NCI-H82 treated with DMSO at 0.1 percent for 48 hours (cell line): Measurements from ENCODE around the gene AGPS.
"Not testable (repeated sequence)": the region's sequence is repeated elsewhere in the genome, so short reads cannot be mapped to it uniquely, and the experiment has no call there.

Experiments
- DNase-seq: peaks from one replicate; lab custom pipeline; 2025; ENCODE audit not compliant: unreplicated experiment; lab: John Stamatoyannopoulos, UW

The AGPS gene

DNA sequence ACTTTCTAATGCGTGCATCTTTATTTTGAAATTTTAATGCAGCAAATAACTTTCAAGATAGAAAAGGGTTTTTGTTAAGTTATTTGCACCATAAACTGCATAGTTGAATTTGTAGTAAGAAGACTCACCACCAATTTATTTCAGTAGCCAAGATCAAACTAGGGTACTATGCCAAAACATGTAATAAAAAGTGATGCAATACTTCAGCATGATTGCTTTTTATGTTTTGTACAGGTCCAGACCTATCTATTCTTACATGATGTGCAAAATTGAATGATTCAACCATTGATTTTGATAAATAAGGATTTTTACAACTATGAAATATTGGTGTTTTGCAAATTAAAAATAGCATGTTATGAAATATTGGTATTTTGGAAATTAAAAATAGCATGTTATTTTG is 26.7 kb downstream of the AGPS start:
- no peak for DNase-seq

DNA sequence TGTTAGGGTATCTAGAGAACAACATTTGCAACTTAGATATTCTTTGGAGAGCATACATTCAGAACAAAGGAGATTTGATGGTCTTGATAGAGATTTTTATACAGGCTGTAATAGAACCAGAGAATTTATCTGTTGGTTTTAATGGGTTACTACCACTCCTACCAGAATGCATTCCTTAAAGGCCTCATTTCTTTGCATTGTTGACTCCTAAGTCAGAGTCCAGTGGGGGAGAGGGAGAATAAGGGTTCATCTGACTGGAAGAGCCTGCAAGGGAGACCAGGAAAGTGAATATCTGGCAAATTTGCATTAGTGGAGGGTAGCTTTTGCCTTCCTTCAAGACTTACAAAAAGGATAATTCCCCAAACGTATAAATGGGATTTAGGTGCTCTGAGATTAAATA is 29.7 kb downstream of the AGPS start:
- no peak for DNase-seq

- not testable (repeated sequence) for DNase-seq
Measured at GRCh38 chr2:177424120-177424519, 31.5 kb downstream of the AGPS start.

- DNase-seq: not testable (repeated sequence)
Measured at GRCh38 chr2:177424620-177425019, 32.0 kb downstream of the AGPS start.

GRCh38 chr2:177427316-177427715 is 34.7 kb downstream of the AGPS start:
- no peak for DNase-seq

DNA sequence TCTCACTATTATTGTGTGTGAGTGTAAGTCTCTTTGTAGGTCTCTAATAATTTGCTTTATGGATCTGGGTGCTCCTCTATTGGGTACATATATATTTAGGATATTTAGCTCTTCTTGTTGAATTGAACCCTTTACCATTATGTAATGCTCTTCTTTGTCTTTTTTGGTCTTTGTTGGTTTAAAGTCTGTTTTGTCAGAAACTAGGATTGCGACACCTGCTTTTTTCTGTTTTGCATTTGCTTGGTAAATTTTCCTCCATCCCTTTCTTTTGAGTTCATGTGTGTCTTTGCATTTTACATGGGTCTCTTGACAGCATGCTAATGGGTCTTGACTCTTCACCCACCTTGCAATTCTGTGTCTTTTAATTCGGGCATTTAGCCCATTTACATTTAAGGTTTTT is 35.4 kb downstream of the AGPS start:
- DNase-seq: not testable (repeated sequence)

DNA sequence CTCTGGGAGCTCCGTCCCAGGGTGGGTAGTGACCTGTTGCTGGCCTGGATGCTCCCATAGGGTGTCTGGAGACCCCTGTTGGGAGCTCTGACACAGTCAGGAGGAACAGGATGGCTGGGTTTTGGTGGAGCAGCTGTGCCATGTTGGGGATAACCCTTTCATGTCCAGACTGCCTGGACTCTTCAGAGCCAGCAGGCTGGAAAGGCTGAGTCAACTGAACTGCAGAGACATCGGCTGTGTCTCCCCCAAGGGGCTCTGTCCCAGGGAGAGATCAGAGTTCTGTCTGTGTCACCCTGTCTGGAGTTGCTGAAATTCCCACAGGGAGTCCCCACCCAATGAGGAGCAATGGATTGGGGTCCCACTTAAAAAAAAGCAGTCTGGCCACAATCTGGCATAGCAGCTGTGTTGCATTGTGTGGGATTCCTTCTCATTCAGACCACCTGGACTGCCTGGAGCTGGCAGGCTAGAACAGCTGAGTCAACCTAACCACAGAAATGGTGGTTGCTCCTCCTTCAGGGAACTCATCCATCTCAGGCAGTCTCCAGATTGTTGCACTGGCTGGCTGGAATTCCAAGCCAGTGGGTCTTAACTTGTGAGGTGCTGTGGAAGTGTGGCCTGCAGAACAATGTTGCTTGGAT is 37.2 kb downstream of the AGPS start:
- no peak for DNase-seq

DNA sequence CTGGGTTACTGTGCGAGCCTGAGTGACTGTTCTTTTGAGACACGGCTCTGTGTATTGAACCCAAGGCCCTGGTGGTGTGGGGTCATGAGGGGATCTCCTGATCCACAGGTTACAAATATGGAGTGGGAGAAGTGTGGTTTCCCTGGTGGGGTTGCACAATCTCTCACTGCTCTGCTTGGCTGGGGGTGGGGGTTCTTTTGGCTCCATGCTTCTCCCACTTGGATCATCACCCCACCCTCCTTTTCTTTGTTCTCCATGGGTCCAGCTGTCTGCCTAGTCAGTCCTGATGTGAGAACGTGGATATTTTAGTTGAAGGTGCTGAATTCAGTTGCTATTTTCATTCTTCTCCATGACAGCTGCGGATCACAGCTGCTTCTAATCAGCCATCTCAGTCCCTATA is 37.8 kb downstream of the AGPS start:
- DNase-seq: no peak

GRCh38 chr2:177431111-177431725 is 38.6 kb downstream of the AGPS start:
- not testable (repeated sequence) for DNase-seq

- no peak for DNase-seq
Measured at GRCh38 chr2:177432703-177433102, 40.1 kb downstream of the AGPS start.

DNA sequence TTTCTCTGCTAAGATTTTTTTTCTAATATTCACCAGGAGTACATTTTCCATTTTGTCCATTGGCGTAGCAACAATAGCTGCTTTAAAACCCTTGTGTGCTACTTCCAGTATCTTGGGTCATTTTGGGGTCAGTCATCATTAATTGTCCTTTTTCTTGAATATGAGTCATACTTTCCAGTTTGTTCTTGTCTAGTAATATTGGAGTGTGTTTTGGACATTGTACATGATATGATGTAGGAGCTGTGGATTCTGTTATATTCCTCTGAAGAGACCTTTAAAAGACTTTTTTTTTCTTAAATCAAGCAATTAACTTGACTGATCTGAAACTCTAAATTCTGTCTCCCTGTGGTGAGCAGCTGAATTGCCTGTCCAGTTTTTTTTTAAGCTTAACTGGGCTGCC is 40.8 kb downstream of the AGPS start:
- no peak for DNase-seq

- no peak for DNase-seq
Measured at GRCh38 chr2:177434475-177434874, 41.9 kb downstream of the AGPS start.

- no peak for DNase-seq
Measured at GRCh38 chr2:177445200-177445599, 52.6 kb downstream of the AGPS start.

DNA sequence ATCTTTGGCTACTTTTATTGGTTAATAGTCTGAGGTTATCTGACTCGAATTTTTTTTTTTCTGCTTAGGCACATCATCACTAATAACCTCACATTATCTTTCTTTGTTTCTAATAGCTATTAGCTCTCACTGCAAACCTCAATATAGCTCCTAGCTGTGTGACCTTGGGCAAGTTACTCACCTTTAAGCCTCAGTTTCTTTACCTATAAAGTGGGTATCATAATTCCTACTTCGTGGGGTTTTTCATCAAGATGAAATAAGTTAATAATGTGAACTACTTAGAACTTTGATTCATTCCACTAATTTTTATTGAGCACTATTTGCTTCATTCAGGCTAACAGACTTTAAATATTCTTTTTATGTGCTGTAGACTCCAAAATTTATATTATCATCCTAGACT is 55.5 kb downstream of the AGPS start:
- no peak for DNase-seq

DNA sequence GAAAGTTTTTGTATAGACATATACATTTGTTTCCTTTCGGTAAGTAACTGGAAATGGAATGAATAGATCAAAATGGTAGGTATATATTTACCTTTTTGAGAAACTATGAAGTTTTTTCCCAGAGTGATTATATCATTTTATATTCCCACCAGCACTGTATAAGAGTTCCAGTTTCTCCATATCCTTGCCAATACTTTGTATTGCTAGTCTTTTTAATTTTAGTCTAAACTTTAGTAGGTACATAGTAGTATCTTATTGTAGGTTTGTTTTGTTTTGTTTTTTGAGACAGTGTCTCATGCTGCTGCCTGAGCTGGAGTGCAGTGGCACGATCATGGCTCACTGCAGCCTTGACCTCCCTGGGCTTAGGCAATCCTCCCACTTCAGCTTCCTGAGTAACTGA is 56.6 kb downstream of the AGPS start:
- DNase-seq: no peak

DNA sequence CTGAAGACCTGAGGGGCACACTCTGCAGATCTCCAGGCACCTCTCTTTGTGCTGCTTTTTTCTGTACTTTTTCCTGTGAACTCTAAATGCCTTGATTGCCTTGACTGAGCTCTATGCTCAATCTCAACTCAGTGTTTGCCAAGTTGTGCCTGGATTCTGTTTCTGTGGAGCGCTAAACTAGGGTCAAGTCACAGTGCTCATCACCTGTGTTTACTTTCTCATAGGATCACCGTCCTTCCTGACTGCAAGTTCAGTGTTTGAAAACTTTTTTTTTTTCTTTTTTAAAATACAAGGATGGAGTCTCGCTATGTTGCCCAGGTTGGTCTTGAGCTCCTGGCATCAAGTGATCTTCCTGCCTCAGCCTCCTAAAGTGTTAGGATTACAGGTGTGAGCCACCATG is 62.6 kb downstream of the AGPS start:
- DNase-seq: no peak

- not testable (repeated sequence) for DNase-seq
Measured at GRCh38 chr2:177459756-177460155, 67.2 kb downstream of the AGPS start.

DNA sequence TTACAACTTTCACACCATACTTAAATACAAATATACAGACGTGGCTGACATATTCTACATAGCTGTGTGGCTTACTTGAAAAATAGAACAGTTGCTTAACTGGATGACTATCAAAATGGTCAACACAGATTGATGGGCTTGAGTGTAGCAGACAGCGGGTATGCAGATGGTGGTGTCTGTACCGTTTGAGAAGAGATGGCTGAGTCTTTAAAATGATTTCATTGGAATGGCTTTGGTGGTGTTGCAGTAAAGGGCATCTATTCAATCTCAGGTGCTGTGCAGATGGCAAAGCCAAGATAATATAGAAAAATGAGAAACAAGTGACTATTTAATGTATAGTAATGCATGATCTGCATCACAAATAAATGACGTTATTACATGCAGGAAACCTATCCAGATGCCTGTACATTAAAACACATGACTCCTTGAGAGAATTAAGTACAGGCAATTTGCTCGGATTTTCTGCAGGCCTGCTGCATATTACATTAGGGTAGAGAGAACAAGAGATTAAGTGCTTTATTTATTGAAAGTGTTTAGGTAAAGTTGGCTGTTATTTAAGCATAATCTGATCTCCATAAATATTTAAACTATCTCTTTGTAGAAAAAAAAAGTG is 68.5 kb downstream of the AGPS start:
- DNase-seq: peak; percentile 81

DNA sequence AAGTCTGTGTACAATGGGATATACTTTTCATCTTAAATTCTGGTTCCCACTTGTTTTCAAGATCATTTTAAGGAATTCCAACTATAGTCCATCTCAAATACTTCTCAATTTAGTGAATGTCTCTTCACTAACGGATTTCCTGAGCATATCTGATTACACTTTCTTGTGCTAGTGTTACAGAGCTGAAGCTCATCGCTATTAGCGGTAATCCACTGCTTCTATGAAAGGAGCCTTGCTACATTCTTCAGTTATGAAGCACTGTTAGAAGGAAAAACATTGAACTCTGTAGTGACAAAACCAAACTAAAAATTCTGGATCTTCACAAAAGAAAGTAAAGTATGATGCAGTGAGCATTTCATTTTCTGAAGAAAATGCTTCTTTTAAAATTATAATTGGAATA is 72.0 kb downstream of the AGPS start:
- DNase-seq: no peak

DNA sequence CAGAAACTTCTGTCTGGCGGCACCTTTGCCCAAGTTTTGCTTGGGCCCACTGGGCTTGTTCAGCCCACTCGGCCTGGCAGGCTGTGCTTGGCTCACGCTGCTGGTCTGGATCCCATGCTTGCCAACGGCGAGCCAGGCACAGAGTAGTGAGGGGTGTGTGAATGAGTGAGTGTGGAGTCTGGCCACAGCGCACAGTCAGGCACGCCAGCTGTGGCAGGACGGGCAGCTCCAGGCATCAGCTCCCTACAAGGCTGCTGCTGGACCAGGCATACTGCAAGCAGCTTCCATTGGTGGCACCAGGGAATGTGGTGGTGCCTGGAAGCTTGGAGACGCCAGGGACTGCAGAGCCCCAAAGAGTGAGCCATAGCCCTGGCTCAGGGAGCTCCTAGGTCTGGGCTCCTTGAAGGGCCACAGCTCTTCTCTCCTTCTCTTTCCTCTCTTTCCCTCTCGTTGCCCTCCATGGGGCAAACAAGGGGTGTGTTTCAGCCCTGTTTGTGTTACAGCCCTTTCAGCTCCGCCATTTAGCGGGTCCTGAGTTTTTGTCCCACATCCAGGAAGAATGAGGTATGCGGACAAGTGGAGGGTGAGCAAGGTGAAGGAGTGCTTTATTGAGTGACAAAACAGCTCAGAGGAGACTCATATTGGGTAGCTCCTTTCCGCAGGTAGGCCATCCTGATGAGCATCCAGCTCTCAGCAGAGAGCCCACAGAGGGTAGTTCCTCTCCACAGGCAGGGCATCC is 73.0 kb downstream of the AGPS start:
- DNase-seq: no peak

- DNase-seq: no peak
Measured at GRCh38 chr2:177466337-177467195, 74.0 kb downstream of the AGPS start.
